ENCODE results near the gene HRH2.
"Not testable (repeated sequence)": the region's sequence is repeated elsewhere in the genome, so short reads cannot be mapped to it uniquely, and the experiment has no call there.

Gene HRH2

DNA sequence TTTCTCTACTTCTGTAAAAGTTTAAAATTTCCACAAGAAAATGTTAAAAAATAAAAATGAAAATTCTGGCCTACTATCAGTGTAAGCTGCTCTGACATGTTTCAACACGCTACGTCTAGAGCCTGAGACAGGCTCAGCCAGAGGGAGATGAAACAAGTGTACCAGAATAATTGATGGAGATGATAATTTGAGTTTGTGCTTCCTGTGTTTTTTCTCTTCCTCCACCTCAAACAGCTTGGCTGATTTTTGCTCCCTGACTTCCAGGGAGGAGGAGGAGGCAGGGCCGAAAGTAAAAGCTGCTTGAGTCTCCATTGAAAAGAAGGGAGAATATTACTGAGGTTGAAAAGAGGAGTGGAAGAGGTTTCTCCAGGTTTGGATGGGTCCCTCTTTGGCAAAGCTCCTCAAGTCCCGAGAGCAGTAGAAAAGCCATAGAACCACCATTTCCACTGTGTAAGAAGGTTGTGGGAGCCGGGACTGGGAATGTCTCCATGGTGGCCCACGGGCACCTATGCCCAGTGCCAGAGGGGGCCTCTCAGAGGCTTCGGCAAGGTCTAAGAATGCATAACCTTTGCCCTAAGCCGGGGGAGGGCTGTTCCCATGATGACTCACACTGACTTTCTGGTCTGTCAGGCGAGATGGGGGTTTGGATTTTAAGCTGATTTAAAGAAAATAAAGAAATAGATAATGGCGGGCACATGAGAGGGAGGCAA is 95.1 kb downstream of the HRH2 start:
- no peak overlapping the region for H3K4me3 ChIP-seq (replicated peaks; ENCODE audit: low read depth, low read length)
- no peak for DNase-seq (ENCODE audit: extremely low read depth, low read depth)
- TF ChIP-seq, protein P1, sequence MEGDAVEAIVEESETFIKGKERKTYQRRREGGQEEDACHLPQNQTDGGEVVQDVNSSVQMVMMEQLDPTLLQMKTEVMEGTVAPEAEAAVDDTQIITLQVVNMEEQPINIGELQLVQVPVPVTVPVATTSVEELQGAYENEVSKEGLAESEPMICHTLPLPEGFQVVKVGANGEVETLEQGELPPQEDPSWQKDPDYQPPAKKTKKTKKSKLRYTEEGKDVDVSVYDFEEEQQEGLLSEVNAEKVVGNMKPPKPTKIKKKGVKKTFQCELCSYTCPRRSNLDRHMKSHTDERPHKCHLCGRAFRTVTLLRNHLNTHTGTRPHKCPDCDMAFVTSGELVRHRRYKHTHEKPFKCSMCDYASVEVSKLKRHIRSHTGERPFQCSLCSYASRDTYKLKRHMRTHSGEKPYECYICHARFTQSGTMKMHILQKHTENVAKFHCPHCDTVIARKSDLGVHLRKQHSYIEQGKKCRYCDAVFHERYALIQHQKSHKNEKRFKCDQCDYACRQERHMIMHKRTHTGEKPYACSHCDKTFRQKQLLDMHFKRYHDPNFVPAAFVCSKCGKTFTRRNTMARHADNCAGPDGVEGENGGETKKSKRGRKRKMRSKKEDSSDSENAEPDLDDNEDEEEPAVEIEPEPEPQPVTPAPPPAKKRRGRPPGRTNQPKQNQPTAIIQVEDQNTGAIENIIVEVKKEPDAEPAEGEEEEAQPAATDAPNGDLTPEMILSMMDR (IDR thresholded peaks at IDR 0.05; ENCODE audit: low read depth, low read length, missing control alignments) = no peak

DNA sequence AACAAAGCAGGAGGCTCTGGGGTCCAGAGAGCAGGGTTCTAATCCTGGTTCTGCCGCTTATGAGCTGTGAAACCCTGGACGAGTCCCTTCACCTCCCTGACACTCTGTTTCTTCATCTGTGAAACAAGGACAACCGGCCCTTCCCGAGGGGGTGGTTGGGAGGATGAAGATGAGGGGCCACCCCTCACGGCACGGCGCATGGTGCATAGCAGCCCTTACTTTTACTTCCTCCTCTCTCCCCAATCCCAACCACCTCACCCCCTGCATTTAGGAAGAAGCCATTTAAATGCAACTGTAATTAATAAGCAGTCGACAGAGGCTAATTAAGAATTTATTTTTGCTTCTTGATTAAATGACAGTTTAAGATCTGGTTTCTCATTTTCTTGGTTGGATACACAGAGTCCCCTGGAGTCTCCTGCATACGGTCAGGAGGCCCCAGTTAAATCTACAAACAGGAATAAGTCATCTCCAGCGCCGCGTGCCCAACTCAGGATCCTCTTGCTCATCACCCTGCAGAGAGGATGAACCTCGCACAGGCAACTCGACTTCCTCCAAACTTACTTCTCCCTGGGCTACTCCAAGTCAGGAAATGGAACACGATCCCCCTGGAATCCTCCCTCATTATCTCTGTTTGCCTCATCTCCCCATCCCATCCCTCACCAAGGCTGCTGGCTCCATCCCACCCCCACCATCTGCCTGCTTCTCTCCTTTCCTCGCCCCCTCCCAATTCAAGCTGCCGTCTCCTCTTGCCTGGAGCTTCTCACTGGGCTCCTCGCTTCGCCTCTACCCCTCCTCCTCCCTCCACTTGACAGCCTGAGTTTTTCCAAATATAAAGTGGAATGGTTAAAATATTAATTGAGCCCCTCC is 95.9 kb downstream of the HRH2 start:
- DNase-seq (ENCODE audit: extremely low read depth, low read depth) = no peak
- no peak overlapping the region for H3K4me3 ChIP-seq (replicated peaks; ENCODE audit: low read depth, low read length)
- TF ChIP-seq, protein P1 (IDR thresholded peaks at IDR 0.05; ENCODE audit: low read depth, low read length, missing control alignments) = no peak

DNA sequence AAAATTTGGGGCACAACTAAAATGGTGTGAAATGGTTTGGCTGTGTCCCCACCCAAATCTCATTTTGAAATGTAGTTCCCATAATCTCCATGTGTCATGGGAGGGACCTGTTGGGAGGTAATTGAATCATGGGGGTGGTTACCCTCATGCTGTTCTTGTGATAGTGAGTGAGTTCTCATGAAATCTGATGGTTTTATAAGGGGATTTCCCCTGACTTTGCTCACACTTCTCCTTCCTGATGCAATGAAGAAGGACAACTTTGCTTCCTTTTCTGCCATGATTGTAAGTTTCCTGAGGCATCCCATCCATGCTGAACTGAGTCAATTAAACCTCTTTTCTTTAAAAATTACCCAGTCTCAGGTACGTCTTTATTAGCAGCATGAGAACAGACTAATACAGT is 102.1 kb downstream of the HRH2 start:
- not testable (repeated sequence) for H3K4me3 ChIP-seq (replicated peaks; ENCODE audit: low read depth, low read length); DNase-seq (ENCODE audit: extremely low read depth, low read depth)
